Tibial nerve (tissue), 4 donors: ENCODE measurements around the gene CLN3. TPM values are rescaled to one million over a fixed set of nuclear protein-coding genes. Genes with fewer than 3 reads are reported as not detected.
"Not testable (repeated sequence)": the region's sequence is repeated elsewhere in the genome, so short reads cannot be mapped to it uniquely, and the experiment has no call there.

Source experiments
- DNase-seq, 2 donors: peaks; one replicate each; pipeline ENCODE4 v3.0.0-alpha.2; 2019; ENCODE audit warnings: low spot score in 2 of 2
- H3K27ac ChIP-seq, 4 donors: fragments of 200-600 bp; sonication (generic) in 3 of 4; one replicate each; pipeline ENCODE4 v1.5.1; 2017 to 2019; ENCODE audit warnings: mild to moderate bottlenecking in 1 of 4
- H3K27me3 ChIP-seq, 2 donors: fragments of 200-600 bp; sonication (generic) in 1 of 2; one replicate each; pipeline versions ENCODE4 v1.5.1 to v1.6.0; 2017 to 2019
- H3K36me3 ChIP-seq, 3 donors: fragments of 200-600 bp; sonication (generic); one replicate each; pipeline ENCODE4 v1.5.1; 2018 to 2019
- H3K4me1 ChIP-seq, 4 donors: fragments of 200-600 bp; sonication (generic) in 3 of 4; one replicate each; pipeline ENCODE4 v1.5.1; 2017 to 2019
- H3K4me3 ChIP-seq, 4 donors: fragments of 200-600 bp; sonication (generic) in 3 of 4; one replicate each; pipeline ENCODE4 v1.5.1; 2017 to 2019; ENCODE audit warnings: mild to moderate bottlenecking in 1 of 4, moderate library complexity in 1 of 4
- H3K9me3 ChIP-seq, 4 donors: fragments of 200-600 bp; sonication (generic) in 3 of 4; one replicate each; pipeline ENCODE4 v1.5.1; 2017 to 2019
- CTCF ChIP-seq, 5 experiments: fragments of 200-600 bp in 3 of 5; fragments of 450-650 bp in 2 of 5; sonication (generic) in 3 of 5; IDR thresholded peaks; one replicate each; pipeline ENCODE4 v1.5.1; 2016 to 2019; ENCODE audit warnings: antibody characterized with exemption in 5 of 5, mild to moderate bottlenecking in 3 of 5, moderate library complexity in 2 of 5
- EP300 ChIP-seq, 2 donors: sonication (generic); formaldehyde crosslinking; IDR thresholded peaks; one replicate each; pipeline ENCODE4 v1.6.1; 2017; ENCODE audit warnings: antibody characterized with exemption in 2 of 2, mild to moderate bottlenecking in 1 of 2
- POLR2A ChIP-seq, 2 donors: fragments of 450-650 bp; IDR thresholded peaks; one replicate each; pipeline ENCODE4 v1.6.1; 2017; ENCODE audit warnings: antibody characterized with exemption in 2 of 2, mild to moderate bottlenecking in 2 of 2, moderate library complexity in 2 of 2
- WGBS, 2 donors: methylation state at CpG; one replicate each; pipeline ENCODE4 v1.1.5; 2018; 5-methylcytosine and 5-hydroxymethylcytosine counted together
- total RNA-seq, 4 donors: library from RNA; depleted of rRNA; stranded (reverse); fragments of >200 nt; gene quantifications; one replicate each; pipeline ENCODE4 v1.1.0, GENCODE V29; 2016

The CLN3 gene
- total RNA-seq, 4 donors from 2014 or later = 25.8 to 45.1 (median 29.7) TPM

- Histone ChIP-seq H3K4me1 (peaks cover 0 to 32% (median 4%) of the 10 kb centered on the region in 4 donors), H3K9me3 (no peaks in the 10 kb centered on the region), H3K4me3 (no peak overlapping the region), H3K27ac (no peak overlapping the region), H3K36me3 (peaks cover 0 to 1% (median 0%) of the 10 kb centered on the region in 3 donors), H3K27me3 (no peaks in the 10 kb centered on the region)
- TF ChIP-seq POLR2A (IDR thresholded peaks at IDR 0.05) (no peak), EP300 (IDR thresholded peaks at IDR 0.05) (no peak), CTCF (IDR thresholded peaks at IDR 0.05) (no peak)
- no peak for DNase-seq
Observed at GRCh38 chr16:28529124-28529523, 37.2 kb upstream of the CLN3 start.

GRCh38 chr16:28528463-28528867 lies 36.6 kb upstream of the CLN3 start:
- no peak overlapping the region for H3K4me3 ChIP-seq
- TF ChIP-seq CTCF (IDR thresholded peaks at IDR 0.05) (no peak), POLR2A (IDR thresholded peaks at IDR 0.05) (no peak)
- H3K27ac ChIP-seq = no peak overlapping the region
- peaks cover 0 to 29% (median 4%) of the 10 kb centered on the region in 4 donors for H3K4me1 ChIP-seq
- no peaks in the 10 kb centered on the region for H3K36me3 ChIP-seq
- WGBS, 2 donors = 51 to 75% methylated on average over 5 of the region's 5 CpGs
- H3K9me3 ChIP-seq = no peaks in the 10 kb centered on the region
- DNase-seq = no peak
- H3K27me3 ChIP-seq = no peaks in the 10 kb centered on the region

GRCh38 chr16:28527985-28528384 lies 36.1 kb upstream of the CLN3 start:
- H3K9me3 ChIP-seq = no peaks in the 10 kb centered on the region
- no peak for DNase-seq
- peaks cover 0 to 25% (median 3%) of the 10 kb centered on the region in 4 donors for H3K4me1 ChIP-seq
- no peaks in the 10 kb centered on the region for H3K36me3 ChIP-seq
- no peak overlapping the region for H3K4me3 ChIP-seq
- 74 to 75% methylated on average over 5 of the region's 5 CpGs for WGBS, 2 donors
- H3K27ac ChIP-seq = no peak overlapping the region
- no peaks in the 10 kb centered on the region for H3K27me3 ChIP-seq
- TF ChIP-seq CTCF (IDR thresholded peaks at IDR 0.05) = no peak
- TF ChIP-seq EP300 (IDR thresholded peaks at IDR 0.05) = no peak
- TF ChIP-seq POLR2A (IDR thresholded peaks at IDR 0.05) = no peak

- H3K4me1 ChIP-seq = peaks cover 0 to 18% (median 0%) of the 10 kb centered on the region in 4 donors
- not testable (repeated sequence) for DNase-seq, H3K27ac ChIP-seq, H3K27me3 ChIP-seq, H3K4me3 ChIP-seq, H3K36me3 ChIP-seq, H3K9me3 ChIP-seq
- WGBS, 2 donors = 88 to 93% methylated on average over 7 of the region's 7 CpGs
Observed at GRCh38 chr16:28527100-28527785, 35.4 kb upstream of the CLN3 start.

GRCh38 chr16:28526201-28527099 lies 34.6 kb upstream of the CLN3 start:
- Histone ChIP-seq H3K27me3 (no peaks in the 10 kb centered on the region), H3K27ac (no peak overlapping the region), H3K36me3 (no peaks in the 10 kb centered on the region), H3K4me1 (peaks cover 0 to 10% (median 0%) of the 10 kb centered on the region in 4 donors), H3K9me3 (no peaks in the 10 kb centered on the region), H3K4me3 (no peak overlapping the region)
- no peak for DNase-seq
- 85 to 86% methylated on average over 11 of the region's 11 CpGs for WGBS, 2 donors
- TF ChIP-seq POLR2A (IDR thresholded peaks at IDR 0.05) (no peak), CTCF (IDR thresholded peaks at IDR 0.05) (no peak), EP300 (IDR thresholded peaks at IDR 0.05) (no peak)
